Activated CD4-positive, alpha-beta T cell treated with anti-CD3 and anti-CD28 coated beads, Interleukin-10, Interleukin-2, amounts not matched to agents 100 ng/mL and 50 ng/mL, durations not matched to agents 16 hours and 8 hours (primary cell): ENCODE data around the gene SUSD1.
A peak's percentile ranks its signal among the peaks of the same experiment; 100 is the strongest.
"Not testable (repeated sequence)": the region's sequence is repeated elsewhere in the genome, so short reads cannot be mapped to it uniquely, and the experiment has no call there.

ENCODE experiments used
- DNase-seq: peaks from one replicate; pipeline ENCODE4 v3.0.0-alpha.2; 2020

The SUSD1 gene

GRCh38 chr9:112094948-112095681, 80.0 kb downstream of the SUSD1 start:
- no peak for DNase-seq

GRCh38 chr9:112094241-112094640, 80.9 kb downstream of the SUSD1 start:
- no peak for DNase-seq

- peak; percentile 38 for DNase-seq
Observed at GRCh38 chr9:112093870-112094216, 81.3 kb downstream of the SUSD1 start.

- DNase-seq, result no peak
Observed at GRCh38 chr9:112093147-112093869, 81.8 kb downstream of the SUSD1 start.

GRCh38 chr9:112091810-112092209, 83.3 kb downstream of the SUSD1 start:
- DNase-seq, result no peak

GRCh38 chr9:112087506-112087905, 87.6 kb downstream of the SUSD1 start:
- no peak for DNase-seq

GRCh38 chr9:112086627-112087026, 88.5 kb downstream of the SUSD1 start:
- DNase-seq, result no peak

GRCh38 chr9:112084907-112085306, 90.2 kb downstream of the SUSD1 start:
- no peak for DNase-seq

GRCh38 chr9:112084334-112084733, 90.8 kb downstream of the SUSD1 start:
- DNase-seq, result no peak

GRCh38 chr9:112081918-112082729, 93.0 kb downstream of the SUSD1 start:
- DNase-seq, result no peak

- no peak for DNase-seq
Observed at GRCh38 chr9:112080831-112081542, 94.1 kb downstream of the SUSD1 start.

- DNase-seq, result no peak
Observed at GRCh38 chr9:112078432-112078831, 96.7 kb downstream of the SUSD1 start.

- no peak for DNase-seq
Observed at GRCh38 chr9:112076814-112077213, 98.3 kb downstream of the SUSD1 start.

GRCh38 chr9:112075009-112075378, 100.1 kb downstream of the SUSD1 start:
- no peak for DNase-seq

GRCh38 chr9:112074250-112075008, 100.7 kb downstream of the SUSD1 start:
- DNase-seq, result peak; percentile 78

- DNase-seq, result not testable (repeated sequence)
Observed at GRCh38 chr9:112073639-112074173, 101.4 kb downstream of the SUSD1 start.

GRCh38 chr9:112072721-112073638, 102.1 kb downstream of the SUSD1 start:
- no peak for DNase-seq

- DNase-seq, result no peak
Observed at GRCh38 chr9:112069318-112070169, 105.6 kb downstream of the SUSD1 start.

- no peak for DNase-seq
Observed at GRCh38 chr9:112065806-112066606, 109.1 kb downstream of the SUSD1 start.
